HFF-Myc (cell line): ENCODE results near the gene ELAPOR1.

Experiments
- DNase-seq: peaks from one replicate; pipeline ENCODE4 v3.0.0-alpha.2; 2011; ENCODE audit warnings: low read depth; ENCODE audit errors: extremely low read depth
- H3K4me3 ChIP-seq: replicated peaks from 2 replicates; pipeline ENCODE4 v1.5.1; 2011; ENCODE audit warnings: low read depth, mild to moderate bottlenecking, control low read depth, low read length
- TF ChIP-seq, protein P1 (sequence below): IDR thresholded peaks from 2 replicates; pipeline ENCODE4 v1.5.1; 2012; ENCODE audit warnings: mild to moderate bottlenecking, low read depth, low read length, control low read depth; ENCODE audit errors: missing control alignments

Gene ELAPOR1

DNA sequence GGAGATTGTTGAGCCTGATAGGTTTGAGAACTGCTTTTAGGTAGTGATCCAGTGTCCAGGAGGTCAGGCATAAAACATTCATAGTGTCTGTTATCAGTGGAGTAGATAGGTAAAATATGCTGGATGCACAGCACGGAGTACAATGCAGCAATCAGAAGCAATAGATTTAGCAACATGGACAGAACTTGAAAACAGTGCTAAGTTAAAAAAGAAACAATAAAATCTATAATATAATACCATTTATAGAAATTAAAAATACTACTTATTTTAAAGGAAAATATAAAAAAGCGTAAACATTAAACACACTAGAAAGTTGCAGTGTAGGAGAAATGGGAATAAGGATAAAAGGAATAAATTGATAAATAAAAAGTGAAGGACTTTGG lies 34.7 kb upstream of the ELAPOR1 start:
- TF ChIP-seq, protein P1, sequence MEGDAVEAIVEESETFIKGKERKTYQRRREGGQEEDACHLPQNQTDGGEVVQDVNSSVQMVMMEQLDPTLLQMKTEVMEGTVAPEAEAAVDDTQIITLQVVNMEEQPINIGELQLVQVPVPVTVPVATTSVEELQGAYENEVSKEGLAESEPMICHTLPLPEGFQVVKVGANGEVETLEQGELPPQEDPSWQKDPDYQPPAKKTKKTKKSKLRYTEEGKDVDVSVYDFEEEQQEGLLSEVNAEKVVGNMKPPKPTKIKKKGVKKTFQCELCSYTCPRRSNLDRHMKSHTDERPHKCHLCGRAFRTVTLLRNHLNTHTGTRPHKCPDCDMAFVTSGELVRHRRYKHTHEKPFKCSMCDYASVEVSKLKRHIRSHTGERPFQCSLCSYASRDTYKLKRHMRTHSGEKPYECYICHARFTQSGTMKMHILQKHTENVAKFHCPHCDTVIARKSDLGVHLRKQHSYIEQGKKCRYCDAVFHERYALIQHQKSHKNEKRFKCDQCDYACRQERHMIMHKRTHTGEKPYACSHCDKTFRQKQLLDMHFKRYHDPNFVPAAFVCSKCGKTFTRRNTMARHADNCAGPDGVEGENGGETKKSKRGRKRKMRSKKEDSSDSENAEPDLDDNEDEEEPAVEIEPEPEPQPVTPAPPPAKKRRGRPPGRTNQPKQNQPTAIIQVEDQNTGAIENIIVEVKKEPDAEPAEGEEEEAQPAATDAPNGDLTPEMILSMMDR = no peak
- no peak for DNase-seq
- no peak overlapping the region for H3K4me3 ChIP-seq

DNA sequence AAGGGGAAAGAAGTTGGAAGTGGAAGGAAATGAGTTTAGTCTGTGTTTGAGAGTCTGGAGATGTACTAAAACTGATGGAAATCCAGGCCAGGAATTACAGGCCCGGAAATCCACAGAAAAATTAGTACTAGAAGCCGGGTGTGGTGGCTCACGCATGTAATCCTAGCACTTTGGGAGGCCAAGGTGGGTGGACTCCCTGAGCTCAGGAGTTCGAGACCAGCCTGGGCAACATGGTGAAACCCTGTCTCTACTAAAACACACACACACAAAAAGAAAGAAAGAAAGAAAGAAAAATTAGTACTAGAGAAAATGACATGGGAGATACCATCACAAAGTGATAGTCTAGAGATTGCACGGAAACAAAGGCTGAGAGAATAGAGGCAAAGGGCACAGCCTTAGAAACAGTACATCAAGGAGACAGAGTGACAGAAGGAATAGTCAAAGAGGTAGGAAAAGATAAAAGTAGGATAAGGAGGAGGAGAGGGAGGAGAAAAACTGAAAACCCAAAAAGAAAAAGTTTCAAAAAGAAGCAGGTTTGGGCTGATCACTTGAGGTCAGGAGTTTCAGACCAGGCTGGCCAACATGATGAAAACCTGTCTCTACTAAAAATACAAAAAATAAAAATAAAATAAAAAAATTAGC lies 33.4 kb upstream of the ELAPOR1 start:
- DNase-seq = no peak
- no peak overlapping the region for H3K4me3 ChIP-seq
- TF ChIP-seq, protein P1 = no peak

DNA sequence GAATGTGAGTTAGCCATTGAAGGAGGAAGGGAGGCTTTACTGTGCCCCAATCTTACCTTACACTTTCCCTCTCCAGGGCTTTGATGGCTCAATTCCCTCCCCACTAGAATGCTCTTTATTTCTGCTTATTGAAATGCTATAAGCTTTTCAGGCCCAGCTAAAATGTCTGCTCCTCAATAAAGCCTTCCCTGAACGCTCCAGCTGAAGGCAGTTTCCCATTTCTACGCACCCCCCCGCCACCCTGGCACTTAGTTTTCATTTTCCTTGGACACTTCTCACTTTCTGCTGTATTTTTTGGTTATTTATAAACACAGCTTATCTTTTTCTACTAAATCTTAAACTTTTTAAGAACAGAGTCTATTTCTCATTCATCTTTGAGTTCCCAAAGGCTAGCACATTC lies 30.4 kb upstream of the ELAPOR1 start:
- TF ChIP-seq, protein P1 = no peak
- H3K4me3 ChIP-seq = no peak overlapping the region
- no peak for DNase-seq

GRCh38 chr1:109083923-109084322 lies 30.0 kb upstream of the ELAPOR1 start:
- no peak for DNase-seq
- TF ChIP-seq, protein P1 = no peak

DNA sequence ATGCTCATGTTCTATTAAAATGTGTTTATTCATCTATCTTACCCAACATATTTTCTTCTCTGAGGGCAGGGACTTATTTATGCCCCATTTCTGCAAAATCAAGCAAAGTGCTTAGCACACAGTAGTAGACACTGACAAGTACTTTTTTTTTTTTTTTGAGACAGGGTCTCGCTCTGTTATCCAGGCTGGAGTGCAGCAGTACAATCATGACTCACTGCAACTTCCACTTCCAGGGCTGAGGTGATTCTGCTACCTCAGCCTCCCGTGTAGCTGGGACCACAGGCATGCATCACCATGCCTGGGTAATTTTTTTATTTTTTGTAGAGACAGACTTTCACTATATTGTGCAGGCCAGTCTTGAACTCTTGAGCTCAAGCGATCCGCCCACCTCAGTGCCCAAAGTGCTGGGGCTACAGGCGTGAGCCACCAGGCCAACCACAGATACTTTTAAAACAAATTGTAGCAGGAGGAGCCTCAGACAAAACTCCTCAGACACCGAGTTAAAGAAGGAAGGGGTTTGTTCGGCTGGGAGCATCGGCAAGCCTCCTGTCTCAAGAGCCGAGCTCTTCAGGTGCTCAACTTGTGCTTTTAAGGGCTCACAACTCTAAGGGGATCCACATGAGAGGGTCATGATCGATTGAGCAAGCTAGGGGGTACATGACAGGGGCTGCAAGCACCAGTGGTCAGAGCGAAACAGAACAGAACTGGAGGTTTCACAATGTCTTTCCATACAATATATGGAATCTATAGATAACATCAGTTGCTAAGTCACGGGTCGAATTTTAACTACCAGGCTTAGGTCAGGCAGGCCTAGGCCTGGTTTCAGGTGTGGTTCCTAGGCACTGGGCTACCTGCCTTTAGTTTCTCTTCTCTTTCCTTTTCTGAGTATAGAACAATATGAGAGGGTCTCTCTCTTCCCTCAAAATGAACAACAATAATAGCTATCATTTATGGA lies 29.1 kb upstream of the ELAPOR1 start:
- TF ChIP-seq, protein P1 = no peak
- DNase-seq = no peak
- no peak overlapping the region for H3K4me3 ChIP-seq

More at GRCh38 chr1:109083923-109084322, 30.0 kb upstream of the ELAPOR1 start:
- H3K4me3 ChIP-seq = no peak overlapping the region

DNA sequence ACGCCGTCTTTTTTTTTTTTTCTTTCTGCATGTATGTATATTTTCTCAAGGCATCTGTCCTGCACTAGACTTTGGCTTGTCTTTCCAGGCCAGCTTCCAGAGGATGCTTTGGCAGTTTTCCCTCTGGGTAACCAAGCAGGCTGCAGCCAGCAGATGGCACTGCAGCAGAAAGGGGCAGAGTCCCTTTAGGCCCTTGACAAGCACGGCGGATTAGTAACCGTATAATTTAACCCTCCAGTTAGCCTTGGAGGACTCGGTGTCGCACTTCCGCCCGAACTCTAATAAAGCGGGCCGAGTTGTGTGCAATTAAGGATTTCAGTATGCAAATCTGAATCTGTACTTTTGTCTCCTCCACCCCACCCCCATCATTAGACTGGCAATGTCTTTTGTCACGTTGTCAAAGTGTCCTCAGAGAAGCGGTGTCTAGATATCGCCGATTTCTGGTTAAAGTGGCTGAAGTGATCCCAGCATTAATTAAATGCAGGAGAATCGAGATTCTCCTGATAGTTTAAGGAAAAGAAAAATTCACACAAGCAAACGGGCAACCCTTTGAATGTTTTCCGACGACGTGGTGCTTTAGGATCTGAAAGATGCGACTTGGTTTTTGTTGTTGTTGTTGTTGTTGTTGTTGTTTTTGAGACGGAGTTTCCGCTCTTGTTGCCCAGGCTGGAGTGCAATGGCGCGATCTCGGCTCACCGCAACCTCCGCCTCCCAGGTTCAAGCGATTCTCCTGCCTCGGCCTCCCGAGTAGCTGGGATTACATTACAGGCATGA lies 24.5 kb upstream of the ELAPOR1 start:
- DNase-seq = no peak
- TF ChIP-seq, protein P1 = peak; percentile 46
- H3K4me3 ChIP-seq = peak overlapping the region; percentile 63
